Osteocyte (in vitro differentiated cells): ENCODE measurements around the gene RSRC1. TPM values are rescaled to one million over a fixed set of nuclear protein-coding genes. Genes with fewer than 3 reads are reported as not detected.
"Not testable (repeated sequence)": the region's sequence is repeated elsewhere in the genome, so short reads cannot be mapped to it uniquely, and the experiment has no call there.

Source experiments
- DNase-seq: peaks from one replicate; pipeline ENCODE4 v3.0.0; 2021; ENCODE audit warnings: mixed read lengths; ENCODE audit not compliant: unreplicated experiment; ENCODE audit errors: extremely low spot score
- H3K27ac Mint-ChIP-seq: one replicate; pipeline ENCODE4 v1.8.0; 2021; ENCODE audit warnings: mild to moderate bottlenecking, mixed read lengths; ENCODE audit not compliant: unreplicated experiment
- H3K27me3 Mint-ChIP-seq: one replicate; pipeline ENCODE4 v1.8.0; 2021; ENCODE audit warnings: mixed read lengths; ENCODE audit not compliant: unreplicated experiment
- H3K36me3 Mint-ChIP-seq: one replicate; pipeline ENCODE4 v1.8.0; 2021; ENCODE audit warnings: mixed read lengths; ENCODE audit not compliant: unreplicated experiment
- H3K4me1 Mint-ChIP-seq: one replicate; pipeline ENCODE4 v1.8.0; 2021; ENCODE audit warnings: mixed read lengths; ENCODE audit not compliant: unreplicated experiment
- H3K4me3 Mint-ChIP-seq: one replicate; pipeline ENCODE4 v1.8.0; 2021; ENCODE audit warnings: mild to moderate bottlenecking, moderate library complexity, mixed read lengths; ENCODE audit not compliant: unreplicated experiment
- H3K9me3 Mint-ChIP-seq: one replicate; pipeline ENCODE4 v1.8.0; 2021; ENCODE audit warnings: mixed read lengths; ENCODE audit not compliant: unreplicated experiment
- long read RNA-seq: library from polyadenylated mRNA; unstranded; transcript quantifications from one replicate; pipeline ENCODE4 v2.0.0, GENCODE V29; 2021
- total RNA-seq: library from RNA; stranded (reverse); gene quantifications from 2 replicates; pipeline ENCODE4 v1.2.1, GENCODE V29; 2021
- TF ChIP-seq, protein P1 (sequence below): fragments of 200-600 bp; sonication (generic); IDR thresholded peaks from 2 replicates; pipeline ENCODE4 v1.5.0; 2021; ENCODE audit warnings: antibody characterized with exemption, mild to moderate bottlenecking, moderate library complexity

Gene RSRC1, protein sequence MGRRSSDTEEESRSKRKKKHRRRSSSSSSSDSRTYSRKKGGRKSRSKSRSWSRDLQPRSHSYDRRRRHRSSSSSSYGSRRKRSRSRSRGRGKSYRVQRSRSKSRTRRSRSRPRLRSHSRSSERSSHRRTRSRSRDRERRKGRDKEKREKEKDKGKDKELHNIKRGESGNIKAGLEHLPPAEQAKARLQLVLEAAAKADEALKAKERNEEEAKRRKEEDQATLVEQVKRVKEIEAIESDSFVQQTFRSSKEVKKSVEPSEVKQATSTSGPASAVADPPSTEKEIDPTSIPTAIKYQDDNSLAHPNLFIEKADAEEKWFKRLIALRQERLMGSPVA
- 26.3 and 34.0 TPM in 2 replicates for total RNA-seq
- long read RNA-seq, transcript RSRC1-215 (10 exons, 1,738 nt): major isoform, 10 of 30 reads
- long read RNA-seq, transcript RSRC1-201 (10 exons, 1,727 nt): minor isoform, 9 of 30 reads
- long read RNA-seq, partial matches to known transcripts: 7 of 30 reads
- long read RNA-seq, other reads (novel, unspliced or antisense): 4 of 30 reads

DNA sequence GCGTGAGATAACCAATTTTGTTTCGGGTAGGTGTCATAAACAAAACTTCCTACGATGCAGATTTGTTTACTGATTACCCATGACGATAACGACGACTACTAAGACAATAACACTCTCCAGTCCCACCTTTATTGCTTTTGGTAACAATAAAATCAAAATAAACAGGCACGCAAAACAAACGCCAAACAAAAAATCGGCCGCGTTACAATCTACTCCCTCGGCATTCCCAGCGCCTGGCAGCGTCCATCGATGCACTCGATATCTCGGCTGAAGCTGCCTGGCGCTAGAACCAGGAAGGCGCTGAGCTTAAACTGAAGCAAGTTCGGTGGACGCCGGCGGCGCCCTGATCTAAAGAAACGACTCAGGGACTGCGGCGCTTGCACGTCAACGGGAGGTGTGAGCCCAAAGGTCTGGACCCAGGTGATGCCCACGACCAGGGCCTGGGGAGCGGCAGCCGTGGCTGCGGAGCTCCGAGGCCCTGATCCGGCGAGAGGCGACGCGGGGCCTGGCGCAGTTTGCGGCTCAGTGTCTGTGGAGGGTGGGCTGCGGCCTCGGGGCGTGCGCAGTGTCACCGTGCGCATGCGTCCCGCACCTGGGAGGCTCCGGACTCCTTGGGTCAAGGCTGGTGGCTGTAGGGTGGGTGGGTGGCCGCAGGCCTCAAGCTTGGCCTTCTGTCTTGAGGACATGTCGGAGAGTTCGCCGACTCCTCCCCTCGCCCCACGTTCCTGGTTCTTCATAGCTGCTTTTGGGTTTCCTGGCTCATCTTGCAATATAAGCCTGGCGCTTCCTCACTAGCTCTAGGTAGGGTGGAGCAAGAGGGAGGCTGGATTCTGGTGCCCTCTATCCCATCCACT lies at the start of gene RSRC1:
RSRC1 (plus strand) TSS at position 286 of the 854 bp plus-strand sequence. CDS start 12,016 bp downstream, outside the sequence.
- Mint-ChIP-seq H3K27me3 (peaks cover 42% of the 10 kb centered on the region), H3K36me3 (peaks cover 15% of the 10 kb centered on the region), H3K27ac (peak within 1 kb of the TSS; percentile 83), H3K9me3 (peaks cover 5% of the 10 kb centered on the region), H3K4me1 (peaks cover 32% of the 10 kb centered on the region), H3K4me3 (peak within 1 kb of the TSS; percentile 97)
- peak; percentile 89 for DNase-seq
- TF ChIP-seq, protein P1, sequence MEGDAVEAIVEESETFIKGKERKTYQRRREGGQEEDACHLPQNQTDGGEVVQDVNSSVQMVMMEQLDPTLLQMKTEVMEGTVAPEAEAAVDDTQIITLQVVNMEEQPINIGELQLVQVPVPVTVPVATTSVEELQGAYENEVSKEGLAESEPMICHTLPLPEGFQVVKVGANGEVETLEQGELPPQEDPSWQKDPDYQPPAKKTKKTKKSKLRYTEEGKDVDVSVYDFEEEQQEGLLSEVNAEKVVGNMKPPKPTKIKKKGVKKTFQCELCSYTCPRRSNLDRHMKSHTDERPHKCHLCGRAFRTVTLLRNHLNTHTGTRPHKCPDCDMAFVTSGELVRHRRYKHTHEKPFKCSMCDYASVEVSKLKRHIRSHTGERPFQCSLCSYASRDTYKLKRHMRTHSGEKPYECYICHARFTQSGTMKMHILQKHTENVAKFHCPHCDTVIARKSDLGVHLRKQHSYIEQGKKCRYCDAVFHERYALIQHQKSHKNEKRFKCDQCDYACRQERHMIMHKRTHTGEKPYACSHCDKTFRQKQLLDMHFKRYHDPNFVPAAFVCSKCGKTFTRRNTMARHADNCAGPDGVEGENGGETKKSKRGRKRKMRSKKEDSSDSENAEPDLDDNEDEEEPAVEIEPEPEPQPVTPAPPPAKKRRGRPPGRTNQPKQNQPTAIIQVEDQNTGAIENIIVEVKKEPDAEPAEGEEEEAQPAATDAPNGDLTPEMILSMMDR: no peak

DNA sequence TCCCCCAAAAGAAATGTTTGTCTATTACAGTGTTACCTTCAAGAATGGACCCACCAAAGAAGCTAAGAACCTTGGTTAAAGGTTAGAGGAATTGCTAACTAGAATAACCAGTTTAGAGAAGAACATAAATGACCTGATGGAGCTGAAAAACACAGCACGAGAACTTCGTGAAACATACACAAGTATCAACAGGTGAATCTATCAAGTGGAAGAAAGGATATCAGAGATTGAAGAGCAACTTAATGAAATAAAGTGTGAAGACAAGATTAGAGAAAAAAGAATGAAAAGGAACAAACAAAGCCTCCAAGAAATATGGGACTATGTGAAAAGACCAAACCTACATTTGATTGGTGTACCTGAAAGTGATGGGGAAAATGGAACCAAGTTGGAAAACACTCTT lies 44.3 kb upstream of the RSRC1 start:
- not testable (repeated sequence) for H3K4me1 Mint-ChIP-seq, H3K9me3 Mint-ChIP-seq, DNase-seq, H3K36me3 Mint-ChIP-seq, H3K27ac Mint-ChIP-seq, H3K4me3 Mint-ChIP-seq
- peaks cover 67% of the 10 kb centered on the region for H3K27me3 Mint-ChIP-seq

DNA sequence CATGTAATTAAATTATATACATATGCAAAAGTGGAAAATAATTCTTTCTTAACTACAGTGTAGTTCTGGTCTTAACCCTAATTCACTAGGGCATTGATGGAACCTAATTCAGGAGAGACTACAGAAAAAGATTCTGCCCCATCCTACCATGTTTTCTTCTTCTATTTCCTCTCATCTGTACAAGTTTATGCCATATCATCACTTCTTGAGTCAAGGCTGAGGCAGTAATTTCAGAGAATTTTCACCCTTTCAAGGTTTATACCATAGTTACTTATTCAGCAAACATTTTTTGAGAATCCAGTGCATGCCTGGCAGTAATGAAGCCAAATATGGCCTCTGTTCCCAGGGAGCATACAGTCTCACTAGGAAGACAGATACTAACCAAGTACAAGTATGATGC lies 37.1 kb upstream of the RSRC1 start:
- no peak overlapping the region for H3K27ac Mint-ChIP-seq
- TF ChIP-seq, protein P1: no peak
- H3K27me3 Mint-ChIP-seq: peaks cover 53% of the 10 kb centered on the region
- H3K4me1 Mint-ChIP-seq: no peaks in the 10 kb centered on the region
- no peak overlapping the region for H3K4me3 Mint-ChIP-seq
- no peaks in the 10 kb centered on the region for H3K9me3 Mint-ChIP-seq
- no peak for DNase-seq
- no peaks in the 10 kb centered on the region for H3K36me3 Mint-ChIP-seq

DNA sequence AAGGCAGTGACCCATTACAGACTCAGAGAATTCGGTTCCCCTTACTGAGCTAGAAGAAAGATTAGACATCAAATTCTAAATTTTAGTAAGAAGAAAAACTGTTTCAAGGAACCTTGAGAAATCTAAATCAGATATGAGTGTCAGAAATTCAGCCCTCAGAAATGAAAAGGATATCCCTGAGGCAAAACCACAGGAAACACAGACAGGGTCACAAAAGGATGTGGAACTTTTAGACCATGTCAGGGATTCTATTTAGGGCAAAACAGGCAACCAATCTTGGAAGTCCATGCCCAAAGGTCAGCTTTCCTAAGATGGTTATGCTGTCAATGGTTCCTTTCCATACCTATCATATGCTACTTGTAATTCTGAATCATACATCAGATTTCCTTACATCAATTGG lies 35.3 kb upstream of the RSRC1 start:
- Mint-ChIP-seq H3K36me3 (no peaks in the 10 kb centered on the region), H3K4me3 (no peak overlapping the region), H3K27ac (no peak overlapping the region)

DNA sequence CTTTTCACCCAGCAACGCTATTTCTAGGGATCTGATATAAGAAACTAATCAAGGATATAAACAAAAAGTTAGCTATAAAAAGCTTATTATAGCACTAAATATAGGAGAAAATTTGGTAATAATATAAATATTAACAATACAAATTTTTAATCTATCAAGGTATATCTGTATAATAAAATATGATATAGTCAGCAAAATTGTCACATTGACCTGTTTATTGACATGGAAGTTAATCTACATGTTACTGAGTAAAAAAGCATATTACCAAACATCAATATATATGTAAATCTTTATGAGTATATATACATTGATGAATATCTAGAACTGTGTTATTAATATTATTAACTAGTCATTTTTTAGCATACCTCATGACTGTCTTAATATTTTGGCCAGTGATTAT lies 30.3 kb upstream of the RSRC1 start:
- Mint-ChIP-seq H3K27ac (no peak overlapping the region), H3K4me1 (no peaks in the 10 kb centered on the region), H3K4me3 (no peak overlapping the region), H3K27me3 (peaks cover 48% of the 10 kb centered on the region), H3K36me3 (no peaks in the 10 kb centered on the region), H3K9me3 (no peaks in the 10 kb centered on the region)
- DNase-seq: no peak
- TF ChIP-seq, protein P1: no peak

More for the DNA sequence above, 35.3 kb upstream of the RSRC1 start:
- H3K27me3 Mint-ChIP-seq: peaks cover 43% of the 10 kb centered on the region
- H3K4me1 Mint-ChIP-seq: no peaks in the 10 kb centered on the region
- H3K9me3 Mint-ChIP-seq: no peaks in the 10 kb centered on the region
- no peak for DNase-seq
- TF ChIP-seq, protein P1: no peak
